ENCODE results near the gene HSPA1L. TPM values are rescaled to one million over a fixed set of nuclear protein-coding genes. Genes with fewer than 3 reads are reported as not detected.

Gene HSPA1L
- total and polyA plus RNA-seq, 2 donors (not counting 3 experiments of a cell fraction or from before 2014, with no cell fraction given), result 0.32 to 0.77 TPM

- Histone ChIP-seq H3K79me2 (ENCODE audit: control insufficient read depth, insufficient read depth, low read length) (peaks cover 4% of the 10 kb centered on the region), H3K27me3 (ENCODE audit: control insufficient read depth in 2 of 2, insufficient read depth in 2 of 2, low read length in 2 of 2) (no peaks in the 10 kb centered on the region), H3K4me3 (replicated peaks in 1 of 3; ENCODE audit: insufficient read depth in 1 of 3, low read depth in 1 of 3, low read length in 3 of 3) (no peak overlapping the region), H3K27ac (ENCODE audit: insufficient read depth, low read depth, low read length) (no peak overlapping the region), H2AFZ (ENCODE audit: low read depth, low read length) (no peak overlapping the region), H3K4me2 (ENCODE audit: insufficient read depth, low read length) (no peak overlapping the region), H4K20me1 (replicated peaks; ENCODE audit: control insufficient read depth, extremely low read depth, insufficient read depth, low read length) (no peaks in the 10 kb centered on the region), H3K9me3 (replicated peaks; ENCODE audit: control insufficient read depth, insufficient read depth, low read length) (no peaks in the 10 kb centered on the region), H3K4me1 (ENCODE audit: control insufficient read depth, extremely low read depth, insufficient read depth, low read length) (peaks cover 7% of the 10 kb centered on the region), H3K9me1 (replicated peaks; ENCODE audit: control insufficient read depth, extremely low read depth, insufficient read depth, low read length) (no peaks in the 10 kb centered on the region), H3K9ac (replicated peaks; ENCODE audit: extremely low read depth, insufficient read depth, low read length) (no peak overlapping the region), H3K36me3 (ENCODE audit: control insufficient read depth in 2 of 2, extremely low read depth in 1 of 2, insufficient read depth in 2 of 2, low read length in 2 of 2) (peaks cover 3 to 20% of the 10 kb centered on the region in 2 experiments)
- intact Hi-C loops (cut with micrococcal nuclease) (no loop called here), dilution Hi-C loops (cut with MboI; ENCODE audit: extremely low pct_ligation_motif_present, low sequenced_read_pairs) (no loop called here)
- no peak for FAIRE-seq
- TF ChIP-seq JUN (IDR thresholded peaks at IDR 0.05; ENCODE audit: borderline replicate concordance, insufficient read depth, insufficient read length, low read depth), result no peak
- no peak for TF ChIP-seq GATA2 (IDR thresholded peaks at IDR 0.05; ENCODE audit: insufficient read depth, insufficient read length, low read depth, low read length)
- TF ChIP-seq POLR2A (IDR thresholded peaks at IDR 0.05; ENCODE audit: low read depth, low read length), result no peak
- TF ChIP-seq, protein P1, sequence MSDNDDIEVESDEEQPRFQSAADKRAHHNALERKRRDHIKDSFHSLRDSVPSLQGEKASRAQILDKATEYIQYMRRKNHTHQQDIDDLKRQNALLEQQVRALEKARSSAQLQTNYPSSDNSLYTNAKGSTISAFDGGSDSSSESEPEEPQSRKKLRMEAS (IDR thresholded peaks at IDR 0.05; ENCODE audit: insufficient read depth, insufficient read length), result no peak
- TF ChIP-seq FOS (IDR thresholded peaks at IDR 0.05; ENCODE audit: borderline replicate concordance, insufficient read depth, low read length), result no peak
- no peak for TF ChIP-seq CTCF (IDR thresholded peaks at IDR 0.05; ENCODE audit: extremely low read depth in 1 of 2, insufficient read depth in 1 of 2, low read depth in 1 of 2, low read length in 2 of 2)
- TF ChIP-seq POLR2AphosphoS5 (IDR thresholded peaks at IDR 0.05; ENCODE audit: insufficient read depth, low read depth, low read length), result no peak
- no peak for TF ChIP-seq EZH2 (IDR thresholded peaks at IDR 0.05; ENCODE audit: borderline replicate concordance, low read depth, low read length, severe bottlenecking)
- no TSS peak for BruUV-seq (replicated peaks)
- no peak for DNase-seq (ENCODE audit: low read depth, low spot score)
- POLR2A ChIA-PET, result no interaction called here
- CTCF ChIA-PET, result interaction anchor here (1.5 to 1.7 kb wide), 2 partner anchors 23 to 90 kb away, joined by 4 read pairs; no protein-coding TSS in a partner anchor
Measured at GRCh38 chr6:31859923-31860322, 44.8 kb upstream of the HSPA1L start.
